Fibroblast of skin of left quadriceps (primary cell): ENCODE data around the gene GPR37L1.
"Not testable (repeated sequence)": the region's sequence is repeated elsewhere in the genome, so short reads cannot be mapped to it uniquely, and the experiment has no call there.

Experiments
- DNase-seq, 2 experiments: peaks; one replicate each; pipeline ENCODE4 v3.0.0-alpha.2; 2013; ENCODE audit warnings: low read depth in 2 of 2

The GPR37L1 gene

DNA sequence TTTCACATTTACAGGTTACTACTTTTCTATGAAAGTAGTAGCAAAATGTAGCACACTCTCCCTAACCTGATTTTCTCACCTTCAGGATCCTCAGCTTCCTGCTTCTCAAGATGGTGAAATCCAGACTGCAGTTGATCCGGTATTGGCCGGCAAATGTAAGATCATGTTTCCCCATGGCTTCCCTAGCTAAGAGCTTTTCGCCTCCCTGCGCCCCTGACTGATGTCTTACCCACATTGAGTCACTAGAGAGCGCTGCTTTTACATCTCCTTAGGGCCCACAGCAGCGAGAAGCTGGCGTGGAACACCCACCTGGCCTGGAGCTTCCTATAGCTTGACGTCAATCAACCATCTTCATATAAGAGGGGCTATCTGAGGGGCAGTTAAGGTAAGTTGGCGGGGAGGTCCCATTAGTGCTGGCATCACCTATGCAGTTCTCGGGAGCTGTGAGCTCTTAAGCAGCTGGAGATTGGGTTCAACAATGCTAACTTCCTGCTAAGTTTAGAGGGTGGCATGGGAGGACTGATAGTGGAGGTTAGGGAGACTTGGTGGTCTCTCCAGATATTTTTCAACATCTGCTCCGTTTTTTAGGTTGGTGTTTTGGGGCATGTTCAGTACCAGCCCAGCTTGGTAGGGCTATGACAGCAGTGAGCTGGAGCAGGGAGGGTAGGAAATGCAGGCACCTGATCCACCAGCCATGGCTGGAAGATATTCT is 32.2 kb downstream of the GPR37L1 start:
- DNase-seq, result peak; percentile 34 to 43

- DNase-seq, result no peak
Measured at GRCh38 chr1:202155478-202156021, 32.8 kb downstream of the GPR37L1 start.

DNA sequence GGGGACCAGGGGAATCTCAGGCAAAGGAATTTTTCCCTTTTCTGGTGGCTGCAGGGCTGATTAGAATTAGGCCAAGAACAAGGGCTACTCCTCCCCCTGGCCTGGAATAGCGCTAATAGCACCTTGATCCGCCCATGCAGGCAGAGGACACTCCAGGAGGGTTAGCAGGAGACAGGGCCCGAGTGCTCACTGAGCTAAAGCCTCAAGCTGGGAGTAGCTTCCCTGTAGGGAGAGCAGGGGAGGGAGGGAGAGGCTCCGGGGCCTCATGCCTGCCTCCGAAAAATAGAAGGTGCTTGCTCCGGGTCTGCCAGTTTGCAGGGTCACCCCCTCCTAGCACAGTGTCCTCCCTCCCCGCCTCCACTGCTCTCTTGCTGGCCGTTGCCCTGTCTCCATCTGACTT is 33.9 kb downstream of the GPR37L1 start:
- no peak for DNase-seq

DNA sequence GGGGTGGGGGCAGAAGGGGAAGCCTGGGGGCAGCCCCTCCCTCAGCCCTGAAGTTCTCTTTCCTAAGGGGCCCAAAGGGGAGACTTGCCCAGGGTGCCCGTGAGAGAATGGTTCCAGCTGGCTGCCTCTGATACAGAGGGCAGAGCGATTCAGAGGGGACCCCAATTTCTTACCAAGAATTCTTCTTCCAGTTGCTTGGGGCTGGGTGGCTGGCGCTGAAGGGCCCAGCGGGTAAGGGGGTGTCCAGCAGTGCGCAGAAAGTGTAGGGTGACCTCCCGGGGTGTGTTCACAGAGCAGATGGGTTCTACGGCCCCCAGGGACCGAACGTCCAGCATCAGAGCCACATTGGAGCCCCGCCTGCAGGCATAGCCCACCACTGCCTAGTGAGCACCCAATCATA is 35.2 kb downstream of the GPR37L1 start:
- DNase-seq, result no peak

DNA sequence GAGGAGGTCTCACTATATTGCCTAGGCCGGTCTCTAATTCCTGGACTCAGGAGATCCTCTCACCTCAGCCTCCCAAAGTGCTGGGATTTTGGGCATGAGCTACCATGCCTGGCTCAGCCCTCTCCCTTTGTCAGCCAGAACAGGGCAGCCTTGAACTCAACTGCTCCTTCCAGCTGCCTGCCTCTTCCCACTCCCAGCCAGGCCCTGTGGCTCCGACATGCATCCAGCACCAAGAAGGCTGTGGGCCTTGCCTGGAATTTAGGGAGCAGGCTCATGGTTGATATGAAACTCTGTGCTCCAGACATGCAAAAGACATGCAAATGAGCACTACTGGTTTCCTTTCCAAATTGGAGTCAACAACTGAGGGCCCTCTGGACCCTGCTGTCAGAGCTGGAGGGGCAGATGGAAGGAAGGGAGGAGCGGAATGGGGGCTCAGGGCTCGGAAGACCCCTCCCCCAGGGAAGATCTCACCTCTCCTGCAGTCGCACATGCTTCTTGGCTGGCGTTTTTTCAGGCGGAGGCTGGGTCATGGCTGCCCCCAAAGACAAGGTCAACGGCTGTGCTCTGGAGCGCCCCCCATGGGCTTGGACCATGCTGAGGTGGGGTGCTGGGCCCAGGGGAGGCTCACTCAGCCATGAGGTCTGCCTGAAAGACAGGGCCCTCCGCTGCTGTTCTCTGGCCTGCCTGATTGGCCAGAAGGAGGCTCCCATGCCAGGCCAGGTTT is 36.3 kb downstream of the GPR37L1 start:
- DNase-seq, result no peak

DNA sequence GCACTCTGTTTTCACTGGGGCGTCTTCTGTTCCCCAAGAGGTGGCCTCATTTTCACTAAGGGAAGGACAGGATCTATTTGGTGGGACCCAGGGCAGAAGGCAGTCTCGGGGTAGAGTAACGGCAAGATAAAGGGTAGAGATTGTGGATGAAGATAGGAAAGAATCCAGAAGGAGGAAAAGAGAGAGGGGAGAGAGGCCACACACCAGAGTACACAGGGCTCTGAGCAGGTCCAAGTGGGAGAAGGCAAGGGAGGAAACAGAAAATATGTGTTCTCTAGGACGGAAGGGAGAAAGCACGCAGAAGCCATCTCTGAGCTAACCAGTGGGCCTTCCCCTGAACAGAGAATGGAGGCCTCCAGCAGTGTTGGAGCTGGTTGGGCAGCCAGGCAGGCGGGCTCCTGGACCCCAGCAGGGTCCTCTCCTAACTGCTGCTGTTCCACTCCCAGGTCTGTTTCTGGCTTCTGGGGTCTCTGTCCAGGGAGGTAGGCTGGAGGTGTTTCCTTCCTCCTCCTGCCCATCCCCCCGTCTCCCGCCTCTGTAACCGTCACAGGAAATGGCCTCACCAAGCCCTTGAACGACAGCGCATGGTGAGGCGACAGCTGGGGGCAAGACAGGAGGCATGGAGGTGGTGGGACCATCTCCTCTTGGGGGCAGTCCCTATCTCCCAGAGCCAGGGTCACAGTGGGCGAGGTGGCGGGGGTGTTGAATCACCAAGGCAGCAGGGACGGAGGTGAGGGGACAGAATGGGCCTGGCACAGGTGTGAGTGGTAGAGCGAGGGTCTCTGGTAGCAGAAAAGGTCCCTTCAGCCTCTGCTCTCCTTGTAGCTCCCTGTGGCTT is 37.0 kb downstream of the GPR37L1 start:
- DNase-seq, result no peak

DNA sequence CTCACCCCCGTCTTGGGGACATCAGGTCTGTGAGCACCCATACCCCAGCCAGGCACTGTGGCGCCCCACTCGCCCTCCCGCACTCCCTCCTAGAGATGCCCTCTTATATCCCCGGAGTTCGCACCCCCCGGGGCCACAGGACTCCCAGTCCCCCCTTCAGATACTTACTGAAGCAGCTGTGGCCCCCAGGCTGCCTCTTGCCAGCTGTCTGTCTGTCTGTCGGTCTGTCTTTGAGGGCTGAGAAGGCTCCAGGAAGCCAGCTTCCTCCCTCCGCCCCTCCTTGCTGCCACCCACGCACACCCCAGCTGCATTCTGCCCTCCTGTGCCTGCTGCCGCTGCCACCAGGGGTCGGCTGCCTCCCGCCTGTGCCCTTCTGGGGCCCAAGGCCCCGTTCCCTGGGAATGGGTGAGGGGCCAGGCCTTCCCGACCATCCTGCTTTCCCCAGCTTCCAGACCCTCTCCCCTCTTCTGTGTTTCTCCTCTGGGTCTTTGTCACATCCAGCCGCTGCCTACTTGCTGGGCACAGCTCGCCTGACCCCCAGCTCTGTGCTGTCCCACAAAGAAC is 37.7 kb downstream of the GPR37L1 start, which contains the start of gene PTPN7:
PTPN7 (minus strand) TSS at position 226 of the 564 bp plus-strand sequence. CDS start 1,200 bp downstream, outside the sequence.
- DNase-seq, result no peak

DNA sequence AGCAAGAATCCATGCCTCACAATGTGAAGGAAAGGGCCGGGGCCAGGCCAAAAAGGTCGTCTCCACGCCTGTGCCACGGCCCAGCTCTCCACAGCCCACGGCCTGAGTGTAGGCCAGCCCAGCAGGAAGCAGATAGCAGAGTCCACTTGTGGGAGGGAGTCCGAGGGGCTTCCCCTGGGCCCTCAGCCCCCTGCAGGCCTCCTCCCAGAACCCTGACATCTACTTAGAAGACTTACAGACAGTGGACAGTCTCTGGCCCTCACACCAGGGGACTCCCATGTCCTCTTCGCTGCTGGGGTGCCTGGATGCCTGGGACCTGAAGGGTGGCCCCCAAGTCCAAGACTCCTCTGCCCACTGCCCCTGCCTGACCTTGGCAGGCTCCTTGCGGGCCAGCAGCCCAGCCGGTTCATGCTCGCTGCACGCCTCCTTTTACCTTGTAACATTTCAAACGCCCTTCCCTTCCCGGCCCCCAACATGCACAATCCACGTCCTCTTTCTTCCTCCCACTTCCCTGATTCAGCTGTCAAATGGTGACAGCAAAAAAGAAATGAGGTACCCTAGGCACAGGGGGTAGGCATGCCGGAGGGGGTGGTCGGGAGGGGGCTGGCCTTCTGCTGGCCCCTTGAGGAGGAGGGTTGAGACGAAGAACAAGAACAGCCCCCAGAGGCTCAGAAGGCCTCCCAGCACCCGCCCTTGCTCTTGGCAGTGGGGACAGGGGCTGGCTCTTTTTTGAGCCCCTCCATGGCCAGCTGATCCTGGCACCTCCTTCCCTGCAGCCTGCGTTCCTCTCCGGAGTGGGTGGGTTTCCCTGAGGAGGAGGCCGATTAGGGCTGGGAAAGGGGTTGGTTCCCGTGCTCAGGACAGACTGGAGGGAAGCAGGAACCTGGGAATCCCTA is 38.7 kb downstream of the GPR37L1 start:
- no peak for DNase-seq

DNA sequence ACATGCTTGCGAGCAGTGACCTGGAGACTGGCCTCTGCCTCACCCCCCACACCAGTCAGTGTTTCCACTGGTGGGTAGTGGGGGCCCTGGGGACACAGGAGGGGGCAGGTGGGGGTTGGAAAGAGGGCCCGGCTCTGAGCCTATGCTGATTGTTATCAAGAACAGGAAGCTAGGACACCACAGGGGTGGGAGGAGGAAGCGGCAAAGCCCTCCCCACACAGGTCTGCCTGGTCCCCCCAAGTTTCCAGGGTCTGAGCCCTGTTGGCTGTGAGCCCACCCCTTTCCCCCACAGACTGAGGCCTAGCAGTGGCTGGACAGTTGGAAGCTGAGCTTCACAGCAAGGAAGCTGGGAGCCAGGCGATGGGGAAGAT is 39.3 kb downstream of the GPR37L1 start:
- DNase-seq, result no peak

- DNase-seq, result no peak
Measured at GRCh38 chr1:202162418-202163280, 39.9 kb downstream of the GPR37L1 start.

GRCh38 chr1:202163281-202164270 is 40.9 kb downstream of the GPR37L1 start:
- DNase-seq, result no peak

- no peak for DNase-seq
Measured at GRCh38 chr1:202164271-202165037, 41.7 kb downstream of the GPR37L1 start.

GRCh38 chr1:202165267-202165941 is 42.7 kb downstream of the GPR37L1 start:
- no peak for DNase-seq

- DNase-seq, result no peak
Measured at GRCh38 chr1:202165942-202166843, 43.5 kb downstream of the GPR37L1 start.

DNA sequence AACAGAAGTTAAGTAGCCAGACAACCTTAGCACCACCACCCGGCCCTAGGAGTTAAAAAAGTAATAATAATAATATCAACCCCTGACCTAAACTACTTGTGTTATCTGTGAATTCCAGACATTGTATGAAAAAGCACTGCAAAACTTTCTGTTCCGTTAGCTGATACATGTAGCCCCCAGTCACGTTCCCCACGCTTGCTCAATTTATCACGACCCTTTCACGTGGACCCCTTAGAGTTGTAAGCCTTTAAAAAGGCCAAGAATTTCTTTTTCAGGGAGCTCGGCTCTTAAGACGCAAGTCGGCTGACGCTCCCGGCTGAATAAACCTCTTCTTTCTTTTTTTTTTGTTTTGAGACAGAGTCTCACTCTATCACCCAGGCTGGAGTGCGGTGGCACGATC is 44.3 kb downstream of the GPR37L1 start:
- not testable (repeated sequence) for DNase-seq
